SK-N-SH (cell line): ENCODE measurements around the gene PACSIN2. TPM values are rescaled to one million over a fixed set of nuclear protein-coding genes. Genes with fewer than 3 reads are reported as not detected.

Experiments
- CTCF ChIA-PET: fragments of 300-600, 350-600 bp; formaldehyde crosslinking; extraction: SDS; loops from one replicate; lab custom pipeline; 2021; lab: Yijun Ruan, JAX
- POLR2A ChIA-PET: fragments of 350-600 bp; sonication (Branson Sonifier 250); formaldehyde crosslinking; extraction: SDS; loops from one replicate; lab custom pipeline; 2020; ENCODE audit warnings: antibody characterized with exemption, inconsistent platforms; lab: Yijun Ruan, JAX
- DNase-seq: peaks from one replicate; pipeline ENCODE4 v3.0.0; 2012
- H2AFZ ChIP-seq: fragments of 200-600 bp; sonication (generic); 2 replicates; pipeline ENCODE4 v1.8.1; 2016; ENCODE audit warnings: antibody characterized with exemption, mild to moderate bottlenecking, low read depth
- H3F3A ChIP-seq: fragments of 200-600 bp; sonication (generic); replicated peaks from 2 replicates; pipeline ENCODE3; 2016; ENCODE audit warnings: antibody characterized with exemption, mild to moderate bottlenecking; ENCODE audit not compliant: insufficient read depth
- H3K27ac ChIP-seq, 2 experiments: fragments of 200-500 bp in 1 of 2; fragments of 200-600 bp in 1 of 2; sonication (Bioruptor generic) in 1 of 2; sonication (generic), shearing (Covaris generic) in 1 of 2; 2 replicates each; pipeline versions ENCODE4 v1.5.1 to v1.6.1; 2014 to 2016; ENCODE audit warnings: low read depth in 2 of 2, inconsistent platforms in 1 of 2, low read length in 1 of 2, mild to moderate bottlenecking in 1 of 2, mixed read lengths in 1 of 2
- H3K27me3 ChIP-seq: fragments of 200-600 bp; sonication (generic), shearing (Covaris generic); 2 replicates; pipeline ENCODE4 v1.6.1; 2016; ENCODE audit warnings: mixed run types; ENCODE audit not compliant: insufficient read depth
- H3K36me3 ChIP-seq, 2 experiments: fragments of 200-500 bp in 1 of 2; fragments of 200-600 bp in 1 of 2; sonication (Bioruptor generic) in 1 of 2; sonication (generic) in 1 of 2; replicated peaks in 1 of 2; 2 replicates each; pipeline versions ENCODE3 to v1.5.1; 2014 to 2016; ENCODE audit warnings: low read length in 1 of 2, mild to moderate bottlenecking in 1 of 2; ENCODE audit not compliant: insufficient read depth in 2 of 2, control insufficient read depth in 1 of 2
- H3K4me1 ChIP-seq, 2 experiments: fragments of 200-500 bp in 1 of 2; fragments of 200-600 bp in 1 of 2; sonication (Bioruptor generic) in 1 of 2; sonication (generic), shearing (Covaris generic) in 1 of 2; 2 replicates each; pipeline versions ENCODE4 v1.5.1 to v1.6.1; 2014 to 2016; ENCODE audit warnings: low read depth in 1 of 2, low read length in 1 of 2, mixed run types in 1 of 2; ENCODE audit not compliant: insufficient read depth in 2 of 2, control insufficient read depth in 1 of 2
- H3K4me2 ChIP-seq: fragments of 200-600 bp; sonication (generic), shearing (Covaris generic); 2 replicates; pipeline ENCODE4 v1.6.1; 2017; ENCODE audit warnings: mixed run types
- H3K4me3 ChIP-seq, 2 experiments: fragments of 200-500 bp in 1 of 2; fragments of 200-600 bp in 1 of 2; sonication (Bioruptor generic) in 1 of 2; sonication (generic), shearing (Covaris generic) in 1 of 2; 2 replicates each; pipeline versions ENCODE4 v1.5.1 to v1.8.1; 2014 to 2016; ENCODE audit warnings: low read depth in 2 of 2, inconsistent platforms in 1 of 2, low read length in 1 of 2, mild to moderate bottlenecking in 1 of 2, mixed read lengths in 1 of 2, moderate library complexity in 1 of 2
- H3K79me2 ChIP-seq: fragments of 200-600 bp; sonication (generic); 2 replicates; pipeline ENCODE4 v1.8.1; 2017; ENCODE audit warnings: mild to moderate bottlenecking; ENCODE audit not compliant: insufficient read depth
- H3K9ac ChIP-seq: fragments of 200-600 bp; sonication (generic); 2 replicates; pipeline ENCODE4 v1.6.1; 2017; ENCODE audit warnings: mixed run types
- H3K9me2 ChIP-seq: fragments of 200-600 bp; sonication (generic); 2 replicates; pipeline ENCODE4 v1.6.1; 2017; ENCODE audit warnings: mixed run types
- H3K9me3 ChIP-seq: fragments of 200-600 bp; sonication (generic); 2 replicates; pipeline ENCODE4 v1.6.1; 2017; ENCODE audit warnings: mixed run types, mild to moderate bottlenecking, moderate library complexity
- H4K20me1 ChIP-seq: fragments of 200-600 bp; sonication (generic); 2 replicates; pipeline ENCODE4 v1.6.1; 2017; ENCODE audit warnings: mild to moderate bottlenecking, mixed run types; ENCODE audit not compliant: insufficient read depth
- ELF1 ChIP-seq: IDR thresholded peaks from 2 replicates; pipeline ENCODE4 v1.4.0; 2012
- EP300 ChIP-seq, 2 experiments: IDR thresholded peaks; 2 replicates each; pipeline versions ENCODE4 v1.4.0 to v1.6.1; 2012; ENCODE audit warnings: borderline replicate concordance in 1 of 2, low read depth in 1 of 2, low read length in 1 of 2
- EZH2phosphoT487 ChIP-seq: fragments of 200-600 bp; sonication (generic); IDR thresholded peaks from 2 replicates; pipeline ENCODE4 v1.6.1; 2017; ENCODE audit warnings: low read depth, mixed run types, mild to moderate bottlenecking, antibody characterized with exemption, moderate library complexity, borderline replicate concordance
- FOSL2 ChIP-seq: IDR thresholded peaks from 2 replicates; pipeline ENCODE4 v1.4.0; 2012; ENCODE audit warnings: low read depth, mild to moderate bottlenecking, moderate library complexity, borderline replicate concordance
- FOXJ3 ChIP-seq: sonication (generic); formaldehyde crosslinking; IDR thresholded peaks from 2 replicates; pipeline ENCODE4 v1.5.1; 2020; ENCODE audit warnings: mild to moderate bottlenecking, missing genetic modification reagents
- IRF3 ChIP-seq: fragments of 150-350 bp; IDR thresholded peaks from 2 replicates; pipeline ENCODE4 v1.6.1; 2016; ENCODE audit warnings: mild to moderate bottlenecking, low read depth, low read length
- JUND ChIP-seq: IDR thresholded peaks from 2 replicates; pipeline ENCODE4 v1.4.0; 2012
- NRF1 ChIP-seq: IDR thresholded peaks from 2 replicates; pipeline ENCODE4 v1.6.1; 2012; ENCODE audit warnings: low read depth, mild to moderate bottlenecking, low read length
- RCOR1 ChIP-seq: fragments of 150-350 bp; IDR thresholded peaks from 2 replicates; pipeline ENCODE4 v1.6.1; 2017; ENCODE audit warnings: antibody characterized with exemption, low read length
- RFX5 ChIP-seq: IDR thresholded peaks from 2 replicates; pipeline ENCODE4 v1.6.1; 2012; ENCODE audit warnings: mild to moderate bottlenecking, improper control_type of control experiment, low read length
- RXRA ChIP-seq: IDR thresholded peaks from 2 replicates; pipeline ENCODE4 v1.4.0; 2012; ENCODE audit warnings: low read depth, mild to moderate bottlenecking, borderline replicate concordance
- SIN3A ChIP-seq: IDR thresholded peaks from 2 replicates; pipeline ENCODE4 v1.6.1; 2012; ENCODE audit warnings: low read depth, mild to moderate bottlenecking, low read length, moderate library complexity, borderline replicate concordance
- TCF12 ChIP-seq: IDR thresholded peaks from 2 replicates; pipeline ENCODE4 v1.4.0; 2012
- USF2 ChIP-seq: fragments of 150-350 bp; IDR thresholded peaks from 2 replicates; pipeline ENCODE4 v1.6.1; 2017; ENCODE audit warnings: antibody characterized with exemption, low read length, low read depth, borderline replicate concordance
- YY1 ChIP-seq: IDR thresholded peaks from 2 replicates; pipeline ENCODE4 v1.4.0; 2012; ENCODE audit warnings: low read depth, mild to moderate bottlenecking
- ZBTB33 ChIP-seq: IDR thresholded peaks from 2 replicates; pipeline ENCODE4 v1.4.0; 2012; ENCODE audit warnings: low read depth, borderline replicate concordance
- WGBS: methylation state at CpG from one replicate; pipeline ENCODE4 v1.1.6; 2017; ENCODE audit warnings: low lambda C conversion rate; 5-methylcytosine and 5-hydroxymethylcytosine counted together
- polyA plus RNA-seq, 3 experiments: library from polyadenylated mRNA; depleted of rRNA; stranded (reverse); fragments of >200 nt; gene quantifications; 2 replicates each; pipeline ENCODE4 v1.2.3, GENCODE V29; 2012

Gene PACSIN2
- polyA plus RNA-seq, 1 of the 3 experiments (the other 2 are of a cell fraction) = 60.5 TPM

- Histone ChIP-seq H2AFZ (no peak overlapping the region), H3K27ac (peak overlapping the region in 1 of 2 experiments; percentile 95; a peak in 1 of 4 replicates), H3K9ac (no peak overlapping the region), H3K79me2 (no peaks in the 10 kb centered on the region), H3K4me1 (peaks cover 0 to 2% of the 10 kb centered on the region in 2 experiments; a peak in 1 of 4 replicates), H3K4me2 (no peak overlapping the region), H3K9me3 (no peaks in the 10 kb centered on the region), H3K9me2 (no peaks in the 10 kb centered on the region), H3F3A (peaks cover 5% of the 10 kb centered on the region), H3K36me3 (no peaks in the 10 kb centered on the region), H3K4me3 (no peak overlapping the region), H4K20me1 (no peaks in the 10 kb centered on the region), H3K27me3 (no peaks in the 10 kb centered on the region)
- ChIA-PET CTCF (interaction anchor here (2.6 kb wide), 1 partner anchor 225 kb away, joined by 7 read pairs; no protein-coding TSS in a partner anchor), POLR2A (no interaction called here)
- TF ChIP-seq IRF3 (no peak), RCOR1 (no peak), SIN3A (no peak), EP300 (IDR thresholded peaks at IDR 0.05; ENCODE audit: borderline replicate concordance in 1 of 2, low read depth in 1 of 2, low read length in 1 of 2) (no peak), NRF1 (no peak), ZBTB33 (no peak), FOSL2 (no peak), FOXJ3 (no peak), ELF1 (no peak), USF2 (no peak), RFX5 (no peak), TCF12 (no peak), EZH2phosphoT487 (no peak), YY1 (no peak), JUND (no peak), RXRA (no peak)
- 99% methylated on average over 7 of the region's 8 CpGs for WGBS
- DNase-seq = no peak
These were observed 149.4 kb downstream of the PACSIN2 start for GRCh38 chr22:42865536-42865935.
